Omental fat pad (tissue), 4 donors: ENCODE measurements around the gene RNF13. TPM values are rescaled to one million over a fixed set of nuclear protein-coding genes. Genes with fewer than 3 reads are reported as not detected.

Source experiments
- ATAC-seq: fragments of 150-250 bp; one replicate; pipeline ENCODE4 v1.9.1; 2016; ENCODE audit warnings: mild to moderate bottlenecking, moderate library complexity; ENCODE audit not compliant: low FRiP score
- DNase-seq: peaks from one replicate; pipeline ENCODE4 v3.0.0-alpha.2; 2019; ENCODE audit warnings: low spot score
- CTCF ChIP-seq, 3 donors: fragments of 450-650 bp; IDR thresholded peaks; one replicate each; pipeline ENCODE4 v1.5.1; 2016 to 2017; ENCODE audit warnings: antibody characterized with exemption in 3 of 3, mild to moderate bottlenecking in 3 of 3, moderate library complexity in 2 of 3
- total RNA-seq, 4 donors: library from RNA; depleted of rRNA; stranded (reverse); fragments of >200 nt; gene quantifications; one replicate each; pipeline ENCODE4 v1.1.0, GENCODE V29; 2016

The RNF13 gene
- total RNA-seq, 4 donors from 2014 or later, result 77.7 to 105 (median 95.9) TPM

- no peak for DNase-seq
- ATAC-seq, result no peak
- no peak for TF ChIP-seq CTCF (IDR thresholded peaks at IDR 0.05)
Measured at GRCh38 chr3:149990423-149990948, 177.5 kb downstream of the RNF13 start.

- DNase-seq, result no peak
- no peak for ATAC-seq
- TF ChIP-seq CTCF (IDR thresholded peaks at IDR 0.05), result no peak
Measured at GRCh38 chr3:149992416-149993058, 179.5 kb downstream of the RNF13 start.

GRCh38 chr3:149998946-149999345, 185.9 kb downstream of the RNF13 start:
- DNase-seq, result no peak
- TF ChIP-seq CTCF (IDR thresholded peaks at IDR 0.05), result no peak
- no peak for ATAC-seq

GRCh38 chr3:149999421-149999820, 186.4 kb downstream of the RNF13 start:
- ATAC-seq, result no peak
- no peak for DNase-seq
- no peak for TF ChIP-seq CTCF (IDR thresholded peaks at IDR 0.05)

GRCh38 chr3:150000641-150001040, 187.6 kb downstream of the RNF13 start:
- DNase-seq (no peak), ATAC-seq (no peak)
- TF ChIP-seq CTCF (IDR thresholded peaks at IDR 0.05), result no peak

GRCh38 chr3:150005243-150006112, 192.5 kb downstream of the RNF13 start:
- DNase-seq, result no peak
- ATAC-seq, result no peak
- TF ChIP-seq CTCF (IDR thresholded peaks at IDR 0.05), result no peak
